ENCODE measurements around the gene LEF1. TPM values are rescaled to one million over a fixed set of nuclear protein-coding genes. Genes with fewer than 3 reads are reported as not detected.

Gene LEF1
- total RNA-seq, 1 experiment from 2014 or later: 52.9 TPM

DNA sequence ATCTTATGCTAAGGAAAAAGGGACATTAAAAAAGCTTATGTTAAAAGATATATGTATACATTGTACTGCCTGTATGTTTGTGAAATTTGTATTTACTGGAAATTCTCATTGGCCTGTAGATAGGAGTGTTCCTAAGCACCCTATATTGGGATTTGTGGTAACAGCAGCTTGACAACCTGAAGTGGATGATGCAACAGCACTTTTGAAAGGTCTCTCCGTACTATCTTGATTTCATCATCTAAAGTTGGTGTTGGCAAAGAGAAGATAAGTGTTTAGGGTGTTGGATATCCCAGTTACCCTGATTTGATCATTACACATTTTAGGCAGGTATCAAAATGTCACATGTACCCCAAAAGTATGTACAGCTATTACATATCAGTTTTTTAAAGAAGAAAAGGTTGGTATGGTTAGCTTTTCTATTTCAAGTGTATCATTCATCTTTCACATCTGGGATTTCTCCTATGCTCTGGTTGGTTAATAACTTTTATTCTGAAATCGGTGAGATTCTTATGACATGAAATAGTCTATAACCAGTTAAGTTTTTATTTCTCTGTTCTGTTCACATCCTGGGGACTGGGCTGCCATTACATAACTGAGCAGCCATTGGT lies 168.7 kb downstream of the LEF1 start:
- no peak for DNase-seq (ENCODE audit: low read depth)

DNA sequence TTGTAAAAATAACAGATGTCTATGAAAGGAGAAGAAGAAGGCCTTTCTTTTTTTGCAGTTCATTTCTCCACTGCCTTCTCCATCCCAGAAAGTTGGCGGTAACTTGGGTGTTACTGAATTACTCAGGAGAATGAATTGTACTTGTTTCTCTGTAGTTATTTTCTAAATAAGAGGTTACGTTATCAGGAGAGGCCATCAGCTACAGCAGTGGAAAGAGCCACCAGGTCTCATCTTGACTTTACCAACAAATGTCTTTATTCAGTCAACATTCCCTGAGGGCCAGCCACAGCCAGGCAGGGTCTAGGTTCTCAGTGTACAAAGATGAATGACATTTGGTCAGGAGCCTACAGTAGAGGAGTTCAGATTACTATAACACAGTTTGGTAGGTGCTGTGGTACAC lies 170.9 kb downstream of the LEF1 start:
- DNase-seq (ENCODE audit: low read depth): peak; percentile 51

Other genes starting within 250 kb of the LEF1 start
- 11.9 and 15.4 TPM in 2 replicates for gene CYP2U1, start 237.4 kb downstream of the LEF1 start, total RNA-seq (2014; rRNA removed; shearing (Covaris generic))
- gene HADH, start 179.0 kb downstream of the LEF1 start, total RNA-seq (2014; rRNA removed; shearing (Covaris generic)): 15.1 and 16.7 TPM in 2 replicates

Data from RPMI7951 (cell line).